DND-41 (cell line): ENCODE results near the gene DUOX2.
A peak's percentile ranks its signal among the peaks of the same experiment; 100 is the strongest.

Experiments
- CTCF ChIP-seq: IDR thresholded peaks from 2 replicates; pipeline ENCODE4 v1.5.1; 2012; ENCODE audit warnings: borderline replicate concordance, low read length, moderate library complexity, mild to moderate bottlenecking; ENCODE audit not compliant: poor library complexity, severe bottlenecking; ENCODE audit errors: extremely low read depth
- EZH2 ChIP-seq: IDR thresholded peaks from 3 replicates; pipeline ENCODE4 v1.6.1; 2012; ENCODE audit warnings: borderline replicate concordance, low read depth, mild to moderate bottlenecking, moderate library complexity, low read length, inconsistent platforms; ENCODE audit not compliant: severe bottlenecking

GRCh38 chr15:45126535-45127158 is 12.7 kb upstream of the DUOX2 start:
- TF ChIP-seq CTCF = peak; percentile 70
- TF ChIP-seq EZH2 = no peak
